Medulla oblongata (tissue), 1 donor: Measurements from ENCODE around the gene TMED8.
"Not testable (repeated sequence)": the region's sequence is repeated elsewhere in the genome, so short reads cannot be mapped to it uniquely, and the experiment has no call there.

Experiments
- DNase-seq: peaks from one replicate; pipeline ENCODE4 v3.0.0-alpha.2; 2015; ENCODE audit errors: extremely low spot score

The TMED8 gene, protein sequence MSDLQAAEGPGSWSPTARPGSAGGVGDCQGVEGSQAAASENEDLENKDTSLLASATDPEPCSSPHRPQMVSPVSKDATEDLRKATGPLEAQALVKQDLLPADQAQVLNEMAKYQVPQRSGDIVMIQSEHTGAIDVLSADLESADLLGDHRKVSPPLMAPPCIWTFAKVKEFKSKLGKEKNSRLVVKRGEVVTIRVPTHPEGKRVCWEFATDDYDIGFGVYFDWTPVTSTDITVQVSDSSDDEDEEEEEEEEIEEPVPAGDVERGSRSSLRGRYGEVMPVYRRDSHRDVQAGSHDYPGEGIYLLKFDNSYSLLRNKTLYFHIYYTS

DNA sequence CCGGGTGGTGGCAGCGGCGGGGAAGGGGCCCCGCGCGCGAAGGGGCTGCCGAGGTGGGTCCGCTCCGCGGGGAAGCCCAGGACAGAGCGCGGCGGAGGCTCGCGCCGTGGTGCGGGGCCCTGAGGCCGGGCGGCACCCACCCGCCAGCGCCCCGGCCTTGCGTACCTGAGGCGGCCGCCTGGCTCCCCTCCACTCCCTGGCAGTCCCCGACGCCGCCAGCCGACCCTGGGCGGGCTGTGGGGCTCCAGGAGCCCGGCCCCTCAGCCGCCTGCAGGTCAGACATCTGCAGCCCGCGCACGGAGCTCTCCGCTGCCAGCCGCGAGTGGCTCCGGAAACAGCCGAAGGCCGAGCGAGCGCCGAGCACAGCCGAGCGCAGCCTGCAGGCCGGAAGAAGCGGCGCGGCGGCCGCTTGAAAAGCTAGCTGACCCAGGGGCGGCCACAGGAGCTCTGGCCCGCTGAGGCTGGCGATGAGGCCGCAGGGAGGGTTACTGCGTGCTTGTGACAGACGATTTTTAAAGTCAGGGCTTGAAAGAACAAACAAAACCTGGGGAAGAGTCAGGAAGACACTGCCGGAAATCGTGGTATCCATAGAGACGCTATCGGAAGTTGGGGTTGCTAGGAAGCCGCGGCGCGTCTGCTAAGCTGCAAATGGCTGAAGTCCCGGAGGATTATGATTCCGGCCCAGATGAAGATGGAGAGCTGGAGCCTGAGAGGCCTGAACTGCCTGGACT is at the start of gene TMED8, which contains the start of gene SAMD15:
Gene TMED8, minus strand, starts transcription at position 324 of the 731 bp plus-strand sequence. Its CDS starts 41 bp downstream, at position 283.
Gene SAMD15, plus strand, starts transcription at position 609 of the 731 bp plus-strand sequence. Its CDS starts 40 bp downstream, at position 649.
- peak; percentile 88 for DNase-seq

DNA sequence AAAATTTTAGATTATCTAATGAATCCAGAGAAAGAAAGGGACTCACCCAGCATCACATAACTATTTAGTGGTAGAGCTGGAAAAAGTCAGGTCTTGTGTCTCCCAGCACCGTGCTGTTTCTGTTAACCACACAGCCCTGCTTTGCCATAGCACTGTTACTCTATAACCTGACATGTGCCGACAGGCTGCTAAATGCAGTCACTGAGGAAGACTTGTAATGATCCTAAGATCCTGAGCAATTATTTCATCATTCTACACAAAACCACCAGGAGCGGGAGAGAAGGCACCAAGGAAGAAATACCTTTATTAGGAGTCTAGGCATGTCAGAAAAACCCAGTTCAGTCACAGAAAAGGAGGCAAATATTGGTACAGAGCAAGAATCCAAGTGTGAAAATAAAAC is 49.5 kb upstream of the TMED8 start:
- DNase-seq, result no peak

DNA sequence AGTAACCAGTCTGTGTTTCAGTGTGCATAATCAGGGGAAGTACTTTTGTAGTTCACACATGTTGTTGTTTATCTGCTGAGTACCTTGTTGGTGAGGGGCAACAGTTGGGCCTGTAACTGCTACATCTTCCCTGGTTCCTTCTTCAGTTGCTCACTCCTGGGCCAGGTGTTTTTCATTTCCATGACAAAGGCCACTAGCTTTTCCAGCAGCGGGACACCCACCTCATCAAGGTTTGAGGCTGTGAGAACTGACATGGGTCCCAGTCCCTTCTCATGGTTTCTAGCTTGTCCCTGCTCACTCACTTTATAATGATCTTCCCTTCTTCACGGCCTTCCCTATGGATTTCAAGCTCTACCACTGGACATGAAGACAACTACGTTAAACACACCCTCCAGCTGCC is 48.0 kb upstream of the TMED8 start:
- no peak for DNase-seq

DNA sequence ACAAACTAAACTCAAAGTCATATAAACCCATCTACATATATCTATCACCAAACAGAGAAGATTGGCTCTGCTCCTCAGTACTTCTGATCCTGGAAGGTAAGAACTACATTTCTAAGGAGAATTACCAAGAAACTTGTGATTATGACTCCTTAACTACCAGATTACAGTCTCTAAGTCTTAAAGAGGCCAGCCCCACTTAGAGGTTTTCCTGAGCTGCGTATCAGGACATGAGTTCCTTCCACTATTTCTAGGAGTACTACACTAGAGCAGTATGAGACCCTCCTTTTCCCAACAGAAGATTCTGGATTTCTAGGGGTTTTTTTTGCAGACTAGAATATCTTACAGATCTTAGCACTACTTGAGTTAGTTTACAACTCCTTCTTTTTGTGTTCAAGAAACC is 46.5 kb upstream of the TMED8 start, which contains the start of gene NOXRED1:
Gene NOXRED1, minus strand, starts transcription at position 101 of the 400 bp plus-strand sequence. CDS start 634 bp downstream, outside the sequence.
- no peak for DNase-seq

DNA sequence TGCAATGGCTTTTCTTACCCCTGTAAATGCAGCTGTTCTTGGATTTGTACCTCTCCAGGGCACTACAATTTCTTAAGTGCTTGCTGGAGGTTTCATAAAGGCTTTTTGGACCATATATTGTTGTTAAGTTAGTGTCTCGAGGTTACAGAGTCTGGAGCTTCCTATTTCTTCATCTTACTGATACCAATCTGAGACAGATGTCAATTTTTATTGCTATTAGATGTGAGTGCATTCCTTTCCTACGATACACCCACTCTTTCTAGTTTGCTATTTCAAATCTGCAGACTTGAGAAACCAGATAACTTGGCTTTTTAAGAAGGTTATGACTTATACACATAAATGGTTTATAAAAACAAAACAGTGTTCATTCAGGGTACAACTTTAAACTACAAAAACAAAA is 44.3 kb upstream of the TMED8 start:
- DNase-seq, result no peak

DNA sequence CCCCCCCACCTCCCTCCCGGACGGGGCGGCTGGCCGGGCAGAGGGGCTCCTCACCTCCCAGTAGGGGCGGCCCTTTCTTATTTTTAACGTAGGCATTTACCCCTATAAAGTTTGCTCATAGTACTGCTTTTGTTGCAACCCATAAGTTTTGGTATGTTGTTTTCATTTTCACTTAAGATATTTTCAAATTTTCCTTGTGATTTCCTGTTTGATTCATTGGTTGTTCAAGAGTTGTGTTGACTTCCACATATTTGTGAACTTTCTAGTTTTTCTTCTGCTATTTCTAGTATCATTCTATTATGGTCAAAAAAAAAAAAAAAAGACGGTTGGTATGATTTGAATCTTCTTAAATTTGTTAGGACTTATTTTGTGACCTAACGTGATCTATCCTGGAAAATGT is 39.9 kb upstream of the TMED8 start:
- no peak for DNase-seq

DNA sequence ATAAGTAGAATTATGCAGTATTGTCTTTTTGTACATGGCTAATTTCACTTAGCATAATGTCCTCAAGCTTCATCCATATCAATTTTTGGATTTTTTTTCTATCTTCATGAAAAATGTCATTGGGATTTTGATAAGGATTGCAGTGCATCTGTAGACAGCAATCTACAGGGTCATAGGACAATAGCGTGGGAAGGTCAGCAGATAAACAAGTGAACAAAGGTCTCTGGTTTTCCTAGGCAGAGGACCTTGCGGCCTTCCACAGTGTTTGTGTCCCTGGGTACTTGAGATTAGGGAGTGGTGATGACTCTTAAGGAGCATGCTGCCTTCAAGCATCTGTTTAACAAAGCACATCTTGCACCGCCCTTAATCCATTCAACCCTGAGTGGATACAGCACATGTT is 39.2 kb upstream of the TMED8 start:
- not testable (repeated sequence) for DNase-seq

DNA sequence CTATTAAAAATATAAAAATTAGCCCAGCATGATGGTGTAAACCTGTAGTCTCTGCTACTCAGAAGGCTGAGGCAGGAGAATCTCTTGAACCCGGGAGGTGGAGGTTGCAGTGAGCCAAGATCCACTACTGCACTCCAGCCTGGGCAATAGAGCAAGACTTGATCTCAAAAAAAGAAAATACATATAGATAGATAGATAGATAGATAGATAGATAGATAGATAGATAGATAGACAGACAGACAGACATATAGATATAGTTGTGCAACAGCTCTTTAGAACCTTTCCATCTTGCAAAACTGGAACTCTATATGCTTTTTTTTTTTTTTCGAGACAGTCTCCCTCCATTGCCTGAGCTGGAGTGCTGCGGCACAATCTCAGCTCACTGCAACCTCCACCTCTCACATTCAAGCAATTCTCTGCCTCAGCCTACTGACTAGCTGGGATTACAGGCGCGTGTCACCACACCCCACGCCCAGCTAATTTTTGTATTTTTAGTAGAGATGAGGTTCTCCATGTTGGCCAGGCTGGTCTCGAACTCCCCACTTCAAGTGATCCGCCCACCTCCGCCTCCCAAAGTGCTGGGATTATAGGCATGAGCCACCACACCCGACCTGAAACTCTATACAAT is 38.6 kb upstream of the TMED8 start:
- DNase-seq, result not testable (repeated sequence)

DNA sequence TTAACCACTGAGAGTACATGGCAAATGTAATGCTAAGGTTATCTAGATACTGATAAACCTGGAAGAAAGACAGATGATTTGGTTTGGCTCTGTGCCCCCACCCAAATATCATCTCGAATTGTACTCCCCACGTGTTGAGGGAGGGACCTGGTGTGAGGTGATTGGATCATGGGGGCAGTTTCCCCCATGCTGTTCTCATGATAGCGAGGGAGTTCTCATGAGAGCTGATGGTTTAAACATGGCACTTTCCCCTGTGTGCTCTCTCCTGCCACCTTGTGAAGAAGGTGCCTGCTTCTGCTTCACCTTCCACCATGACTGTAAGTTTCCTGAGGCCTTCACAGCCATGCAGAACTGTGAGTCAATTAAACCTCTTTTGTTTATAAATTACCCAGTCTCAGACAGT is 32.2 kb upstream of the TMED8 start:
- DNase-seq, result no peak

DNA sequence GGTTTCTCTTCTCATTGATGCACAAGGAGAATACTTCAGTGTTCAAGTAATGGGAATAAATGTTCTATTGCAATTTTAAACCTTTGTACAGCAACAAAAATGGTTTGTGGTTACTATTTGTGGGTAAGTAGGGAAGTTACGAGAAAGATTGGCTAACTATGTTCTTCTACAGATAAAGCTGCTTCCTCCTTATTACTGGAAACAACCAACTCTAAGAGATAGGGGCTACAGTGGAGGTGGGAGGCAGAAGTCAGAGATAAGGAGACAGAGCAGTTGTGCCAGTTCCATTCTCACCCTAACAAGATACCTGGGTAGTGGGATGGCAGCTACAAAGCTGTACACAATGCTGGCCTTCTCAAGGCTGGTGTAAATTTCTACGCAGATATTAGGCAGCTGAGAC is 30.3 kb upstream of the TMED8 start:
- peak; percentile 12 for DNase-seq

DNA sequence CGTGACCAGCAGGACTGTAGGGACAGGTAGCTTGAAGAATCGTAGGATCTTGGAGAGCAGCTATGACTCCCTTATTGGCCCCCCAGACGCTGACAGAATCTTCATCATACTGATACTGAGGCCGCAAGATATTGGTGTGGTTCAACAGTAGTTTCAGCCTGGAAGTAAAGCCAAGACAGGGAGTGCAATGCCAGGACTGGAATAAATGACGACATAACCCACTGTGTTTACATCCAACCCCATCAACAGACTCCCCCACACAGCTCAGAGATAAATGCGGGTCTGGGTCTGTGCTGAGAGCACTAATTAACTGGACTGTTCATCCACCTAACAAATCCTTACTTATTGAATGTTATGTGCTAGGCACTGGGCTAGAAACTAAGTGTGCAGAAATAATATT is 29.8 kb upstream of the TMED8 start:
- no peak for DNase-seq

DNA sequence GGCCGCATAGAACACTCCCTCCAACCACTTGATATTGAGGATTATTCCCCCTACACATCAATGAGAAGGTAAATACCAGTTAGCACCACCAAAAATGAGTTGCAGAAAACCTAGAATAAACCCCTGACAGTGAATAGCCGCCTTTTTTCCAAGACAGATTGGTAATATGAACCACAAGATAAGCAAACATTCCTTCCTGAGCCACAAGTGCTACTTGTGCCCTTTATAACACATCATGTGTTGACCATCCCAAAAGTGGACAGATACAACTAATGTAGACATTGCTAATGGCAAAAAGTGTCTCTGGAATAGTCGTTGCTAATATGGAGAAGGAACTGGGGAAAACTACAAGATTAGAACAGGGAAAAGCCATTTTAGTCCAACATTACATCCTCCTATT is 29.2 kb upstream of the TMED8 start:
- DNase-seq, result no peak

DNA sequence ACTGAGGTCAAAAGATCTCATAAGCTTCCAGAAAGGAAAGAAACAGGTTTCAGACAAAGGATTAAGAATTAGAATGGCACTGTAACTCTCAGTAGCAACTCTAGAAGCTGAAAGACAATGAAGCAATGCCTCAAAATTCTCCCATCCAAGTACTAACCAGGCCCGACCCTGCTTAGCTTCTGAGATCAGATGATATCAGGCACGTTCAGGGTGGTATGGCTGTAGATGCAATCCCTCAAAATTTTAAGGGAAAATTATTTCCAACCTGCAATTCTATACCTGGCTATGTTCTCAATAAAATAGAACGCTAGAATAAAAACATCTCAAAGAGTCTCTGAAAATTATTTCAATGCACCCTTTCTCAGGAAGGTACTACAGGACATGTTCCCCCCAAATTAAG is 26.9 kb upstream of the TMED8 start:
- DNase-seq, result no peak

DNA sequence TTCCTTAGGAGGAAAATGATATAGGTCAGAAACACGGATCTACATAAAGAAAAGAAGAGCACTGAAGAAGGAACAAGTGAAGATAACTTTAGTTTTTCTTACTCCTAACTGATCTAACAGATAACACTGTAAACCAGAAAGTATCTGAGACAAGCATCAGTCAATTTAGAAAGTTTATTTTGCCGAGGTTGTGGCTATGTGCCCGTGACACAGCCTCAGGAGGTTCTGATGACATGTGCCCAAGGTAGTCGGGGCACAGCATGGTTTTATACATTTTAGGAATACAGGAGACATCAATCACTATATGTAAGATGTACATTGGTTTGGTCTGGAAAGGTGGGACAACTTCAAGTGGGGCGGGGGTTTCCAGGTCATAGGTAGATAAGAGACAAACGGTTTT is 23.3 kb upstream of the TMED8 start:
- DNase-seq, result no peak

DNA sequence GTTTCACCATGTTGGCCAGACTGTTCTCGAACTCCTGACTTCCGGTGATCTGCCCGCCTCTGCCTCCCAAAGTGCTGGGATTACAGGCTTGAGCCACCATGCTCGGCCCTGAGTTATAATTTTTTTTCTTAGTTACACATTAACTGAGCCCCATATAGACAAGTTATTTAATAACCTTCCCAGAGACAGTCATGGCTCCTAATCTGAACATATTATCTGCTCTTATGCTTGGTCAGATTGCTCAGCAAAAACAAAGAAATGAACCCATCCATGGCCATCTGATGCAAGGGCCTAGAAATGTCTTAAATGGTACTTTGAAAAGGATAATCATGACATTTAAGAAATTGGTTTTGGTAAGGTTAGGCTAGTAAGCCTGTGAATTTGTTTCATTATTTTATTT is 13.3 kb upstream of the TMED8 start:
- no peak for DNase-seq

DNA sequence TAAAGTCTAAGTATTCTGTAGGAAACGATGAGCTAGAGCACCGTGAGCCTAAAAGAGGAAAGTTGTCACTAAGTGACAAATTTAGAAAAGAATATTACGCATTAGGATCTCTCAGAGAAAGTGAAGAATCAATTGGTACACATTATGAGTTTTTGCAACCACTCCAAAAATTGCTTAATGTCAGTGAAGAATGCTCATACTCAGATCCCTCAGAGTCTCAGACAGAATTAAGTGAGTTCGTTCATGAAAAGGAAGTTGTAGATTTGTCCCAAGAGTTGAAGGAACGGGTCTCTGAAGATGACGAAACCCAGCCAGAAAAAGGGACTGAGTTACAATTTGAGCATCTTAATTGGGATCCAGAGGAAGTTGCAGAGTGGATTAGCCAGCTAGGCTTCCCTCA is 1.8 kb upstream of the TMED8 start:
- DNase-seq, result no peak

DNA sequence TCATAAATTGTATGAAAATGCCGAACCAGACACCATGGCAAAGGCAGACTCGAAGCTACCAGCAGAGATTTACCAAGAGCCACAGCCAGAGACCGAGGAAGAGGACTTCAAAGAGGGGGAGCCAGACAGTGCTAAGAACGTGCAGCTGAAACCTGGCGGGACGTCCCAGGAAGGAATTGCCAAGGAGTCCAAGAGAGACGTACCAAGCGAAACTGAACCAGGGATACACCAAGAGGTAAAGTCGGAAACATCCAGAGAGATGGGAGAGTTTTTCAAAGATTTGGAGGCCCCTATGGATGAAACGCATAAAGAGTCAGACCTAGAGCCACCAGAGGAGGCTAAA is 579 bp upstream of the TMED8 start:
- DNase-seq, result no peak

DNA sequence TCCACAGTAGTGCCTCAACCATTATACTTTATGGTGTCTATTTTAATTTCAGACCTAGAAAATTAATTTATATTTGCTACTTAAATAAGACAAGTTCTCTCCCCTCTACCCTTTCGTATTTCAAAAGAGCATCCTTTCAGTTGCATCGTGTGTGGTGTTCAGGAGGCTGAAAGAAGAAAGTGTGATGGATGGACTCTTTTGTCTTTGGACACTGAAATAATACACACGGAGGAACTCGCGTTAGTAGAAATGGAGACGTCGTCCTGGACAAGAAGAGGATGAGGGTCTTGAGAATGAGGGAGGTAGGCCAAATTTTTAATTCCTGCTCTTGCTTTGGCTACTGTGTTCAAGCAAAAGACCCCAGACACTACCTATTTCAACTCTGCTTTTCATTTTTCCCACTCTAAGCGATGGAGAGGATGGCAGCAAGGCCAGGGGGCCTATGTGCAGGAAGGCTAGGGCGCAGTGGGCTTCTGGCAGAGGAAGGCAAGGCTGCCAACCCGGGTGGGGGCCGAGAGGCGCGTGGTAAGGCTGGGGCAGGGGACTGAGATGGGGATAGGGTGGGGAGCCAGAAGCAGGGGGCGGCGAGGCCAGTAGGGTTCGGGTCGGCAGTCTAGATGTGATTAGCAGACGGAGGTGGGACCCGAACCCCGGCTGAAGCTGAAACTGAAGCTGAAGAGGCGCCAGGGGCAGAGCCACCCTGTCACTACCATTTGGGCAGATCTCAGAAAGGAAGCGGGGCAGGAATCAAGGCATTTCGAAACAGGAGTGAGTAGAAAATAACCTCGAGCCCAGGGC is 722 bp downstream of the TMED8 start:
- no peak for DNase-seq

DNA sequence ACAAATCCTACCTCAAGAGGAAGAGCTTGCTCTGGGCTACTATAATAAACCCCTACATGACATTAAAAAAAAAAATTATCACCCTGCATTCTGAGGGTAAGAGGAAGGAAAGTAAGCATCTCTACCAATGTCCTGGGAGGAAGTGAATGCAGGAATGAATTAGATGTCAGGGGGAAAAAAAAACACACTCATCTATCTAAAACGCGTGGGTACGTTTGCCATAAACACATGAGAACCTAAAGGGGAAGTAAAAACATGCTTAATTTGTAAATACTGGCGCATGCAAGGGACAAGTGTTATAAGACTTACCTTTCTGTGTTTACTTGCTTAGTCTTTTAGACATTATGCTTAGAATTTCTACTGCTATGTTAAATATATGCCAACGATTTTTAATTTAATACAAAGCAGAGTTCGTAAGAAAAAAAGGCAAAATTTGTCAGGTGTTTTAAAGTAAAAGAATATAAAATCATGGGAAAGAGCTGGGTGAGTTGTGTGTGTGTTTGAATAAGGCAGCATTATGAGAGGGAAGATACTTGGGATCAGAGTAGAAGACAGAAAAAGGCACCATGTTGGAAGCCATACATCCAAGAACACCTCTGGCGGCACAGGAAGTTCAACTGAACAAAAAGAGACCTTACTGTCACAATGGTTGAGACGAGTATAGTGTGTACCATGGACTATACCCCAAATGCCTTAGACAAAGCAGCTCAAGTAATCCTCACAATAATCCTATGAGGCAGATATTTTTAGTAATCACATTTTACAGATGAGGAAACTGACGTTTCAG is 1.5 kb downstream of the TMED8 start:
- DNase-seq, result no peak

DNA sequence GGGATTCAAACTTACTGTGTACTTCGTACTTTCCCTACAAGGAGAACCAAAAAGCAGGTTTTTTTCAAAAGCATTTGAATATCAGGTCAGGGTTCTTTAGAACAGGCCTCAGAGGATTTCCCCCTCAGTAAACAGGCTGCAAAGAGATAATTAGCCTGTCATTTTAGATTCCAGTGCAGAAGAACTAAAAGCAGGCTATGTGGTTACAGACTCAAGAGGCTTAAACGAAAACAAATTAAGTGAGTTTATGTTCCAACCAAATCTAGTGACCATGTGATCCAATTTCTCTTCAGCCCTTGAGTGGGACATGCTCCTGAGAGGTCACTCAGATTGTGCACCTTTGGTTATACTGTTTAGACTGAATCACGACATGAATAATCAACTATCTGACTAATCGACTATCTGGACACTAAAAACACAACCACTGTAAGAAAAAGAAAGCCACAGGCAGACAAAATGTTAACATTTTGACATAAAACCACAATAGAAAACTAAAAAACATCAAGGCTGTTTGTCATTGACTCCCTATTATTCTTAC is 4.5 kb downstream of the TMED8 start:
- no peak for DNase-seq

DNA sequence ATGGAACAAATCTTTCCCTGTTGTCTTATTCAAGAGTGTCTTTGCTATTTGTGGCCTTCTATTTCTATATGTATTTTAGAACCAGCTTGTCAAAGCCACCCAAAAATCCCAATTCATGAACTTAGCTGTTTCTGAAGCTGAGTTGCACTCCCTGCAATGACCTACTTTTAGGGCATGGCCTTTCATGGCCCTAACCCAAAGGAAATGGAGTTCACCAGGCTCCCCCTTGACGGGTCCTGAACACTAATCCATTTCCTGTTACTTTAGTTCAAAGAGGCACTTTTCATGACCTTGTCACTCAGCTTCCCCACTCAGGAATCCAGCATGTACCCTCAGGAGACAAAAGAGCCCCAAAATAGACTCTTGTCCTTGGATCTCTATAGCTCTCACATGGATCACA is 7.6 kb downstream of the TMED8 start:
- no peak for DNase-seq
